OCI-LY7 (cell line): ENCODE data around the gene MPPED2. TPM values are rescaled to one million over a fixed set of nuclear protein-coding genes. Genes with fewer than 3 reads are reported as not detected.
"Not testable (repeated sequence)": the region's sequence is repeated elsewhere in the genome, so short reads cannot be mapped to it uniquely, and the experiment has no call there.

Source experiments
- BruUV-seq: library from RNA; stranded (reverse); fragments of 400-500 nt; replicated peaks from 2 replicates; lab custom pipeline; 2021; lab: Mats Ljungman, UMichigan
- CTCF ChIA-PET: fragments of 300-600 bp; sonication (Branson Sonifier 250); formaldehyde crosslinking; loops from one replicate; lab custom pipeline; 2022; ENCODE audit warnings: antibody characterized with exemption; ENCODE audit not compliant: unreplicated experiment; lab: Charles Lee
- POLR2A ChIA-PET: fragments of 300-600 bp; sonication (Branson Sonifier 250); formaldehyde crosslinking; loops from one replicate; lab custom pipeline; 2022; ENCODE audit warnings: antibody characterized with exemption; lab: Charles Lee
- DNase-seq: peaks from one replicate; pipeline ENCODE4 v3.0.0-alpha.2; 2015; ENCODE audit warnings: low spot score
- H2AFZ ChIP-seq: fragments of 200-600 bp; sonication (generic), shearing (Covaris generic); 2 replicates; pipeline ENCODE4 v1.6.1; 2014; ENCODE audit warnings: mild to moderate bottlenecking, antibody characterized with exemption, low read length, moderate library complexity
- H3K27ac ChIP-seq: fragments of 200-600 bp; sonication (generic); 2 replicates; pipeline ENCODE4 v1.5.1; 2014; ENCODE audit warnings: mixed run types, low read depth, mild to moderate bottlenecking, moderate library complexity, low read length, inconsistent platforms; ENCODE audit not compliant: poor library complexity, severe bottlenecking
- H3K36me3 ChIP-seq: fragments of 200-600 bp; sonication (generic); 2 replicates; pipeline ENCODE4 v1.6.1; 2014; ENCODE audit warnings: mild to moderate bottlenecking, antibody characterized with exemption, low read length, moderate library complexity, mixed read lengths; ENCODE audit not compliant: insufficient read depth
- H3K4me1 ChIP-seq: fragments of 200-600 bp; sonication (generic); 2 replicates; pipeline ENCODE4 v1.5.1; 2014; ENCODE audit warnings: mild to moderate bottlenecking, low read length; ENCODE audit not compliant: insufficient read depth, poor library complexity, severe bottlenecking
- H3K4me2 ChIP-seq: fragments of 200-600 bp; sonication (generic); 2 replicates; pipeline ENCODE4 v1.6.1; 2014; ENCODE audit warnings: mild to moderate bottlenecking, low read length
- H3K4me3 ChIP-seq: fragments of 200-600 bp; sonication (generic); 2 replicates; pipeline ENCODE4 v1.5.1; 2014; ENCODE audit warnings: mild to moderate bottlenecking, low read depth, low read length; ENCODE audit not compliant: poor library complexity, severe bottlenecking
- H3K79me2 ChIP-seq: fragments of 200-600 bp; sonication (generic); 2 replicates; pipeline ENCODE4 v1.6.1; 2016; ENCODE audit warnings: low read depth, mild to moderate bottlenecking, low read length, moderate library complexity, mixed read lengths; ENCODE audit not compliant: insufficient read depth
- H3K9me2 ChIP-seq: fragments of 200-600 bp; sonication (generic); 2 replicates; pipeline ENCODE4 v1.6.1; 2016; ENCODE audit warnings: mild to moderate bottlenecking, low read length, mixed read lengths; ENCODE audit not compliant: insufficient read depth
- H3K9me3 ChIP-seq: fragments of 200-600 bp; sonication (generic); 2 replicates; pipeline ENCODE4 v1.6.1; 2014; ENCODE audit warnings: mild to moderate bottlenecking, mixed run types, low read length, mixed read lengths
- H4K20me1 ChIP-seq: fragments of 200-600 bp; sonication (generic); 2 replicates; pipeline ENCODE4 v1.6.1; 2014; ENCODE audit warnings: mild to moderate bottlenecking, antibody characterized with exemption, low read length, moderate library complexity, mixed read lengths; ENCODE audit not compliant: insufficient read depth
- EZH2phosphoT487 ChIP-seq: fragments of 200-600 bp; sonication (generic); IDR thresholded peaks from 2 replicates; pipeline ENCODE4 v1.6.1; 2018; ENCODE audit warnings: low read depth, borderline replicate concordance, mild to moderate bottlenecking, mixed run types, antibody characterized with exemption, low read length, moderate library complexity, mixed read lengths
- intact Hi-C: fragments of 100-400 bp; cut with micrococcal nuclease; formaldehyde crosslinking; loops from one replicate; pipeline ENCODE4 v1.10.0; 2022; ENCODE audit not compliant: unreplicated experiment
- total RNA-seq, 2 experiments: library from RNA; depleted of rRNA in 1 of 2; stranded (reverse); fragments of >200 nt in 1 of 2; shearing (Covaris generic) in 1 of 2; gene quantifications; 2 replicates each; pipeline ENCODE4 v1.2.3, GENCODE V29; 2014 to 2022
- TF ChIP-seq, protein P1 (sequence below): fragments of 200-600 bp; sonication (generic); conservative IDR thresholded peaks from 2 replicates; pipeline ENCODE4 v1.5.1; 2014; ENCODE audit warnings: mild to moderate bottlenecking, antibody characterized with exemption, low read length, moderate library complexity, mixed read lengths

The MPPED2 gene
- total RNA-seq, 2 experiments from 2014 or later, result not detected

- no peaks in the 10 kb centered on the region for H3K36me3 ChIP-seq
- no peak overlapping the region for H3K4me2 ChIP-seq
- no peak overlapping the region for H2AFZ ChIP-seq
- H3K9me3 ChIP-seq, result no peaks in the 10 kb centered on the region
- no peaks in the 10 kb centered on the region for H3K4me1 ChIP-seq
- no peaks in the 10 kb centered on the region for H4K20me1 ChIP-seq
- intact Hi-C loops, result no loop called here
- H3K4me3 ChIP-seq, result no peak overlapping the region
- TF ChIP-seq, protein P1, sequence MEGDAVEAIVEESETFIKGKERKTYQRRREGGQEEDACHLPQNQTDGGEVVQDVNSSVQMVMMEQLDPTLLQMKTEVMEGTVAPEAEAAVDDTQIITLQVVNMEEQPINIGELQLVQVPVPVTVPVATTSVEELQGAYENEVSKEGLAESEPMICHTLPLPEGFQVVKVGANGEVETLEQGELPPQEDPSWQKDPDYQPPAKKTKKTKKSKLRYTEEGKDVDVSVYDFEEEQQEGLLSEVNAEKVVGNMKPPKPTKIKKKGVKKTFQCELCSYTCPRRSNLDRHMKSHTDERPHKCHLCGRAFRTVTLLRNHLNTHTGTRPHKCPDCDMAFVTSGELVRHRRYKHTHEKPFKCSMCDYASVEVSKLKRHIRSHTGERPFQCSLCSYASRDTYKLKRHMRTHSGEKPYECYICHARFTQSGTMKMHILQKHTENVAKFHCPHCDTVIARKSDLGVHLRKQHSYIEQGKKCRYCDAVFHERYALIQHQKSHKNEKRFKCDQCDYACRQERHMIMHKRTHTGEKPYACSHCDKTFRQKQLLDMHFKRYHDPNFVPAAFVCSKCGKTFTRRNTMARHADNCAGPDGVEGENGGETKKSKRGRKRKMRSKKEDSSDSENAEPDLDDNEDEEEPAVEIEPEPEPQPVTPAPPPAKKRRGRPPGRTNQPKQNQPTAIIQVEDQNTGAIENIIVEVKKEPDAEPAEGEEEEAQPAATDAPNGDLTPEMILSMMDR, result no peak
- TF ChIP-seq EZH2phosphoT487, result no peak
- POLR2A ChIA-PET, result no interaction called here
- no peaks in the 10 kb centered on the region for H3K79me2 ChIP-seq
- H3K27ac ChIP-seq, result no peak overlapping the region
- BruUV-seq, result no TSS peak
- no peaks in the 10 kb centered on the region for H3K9me2 ChIP-seq
- no peak for DNase-seq
- CTCF ChIA-PET, result no interaction called here
Observed at GRCh38 chr11:30559004-30559403, 27.1 kb downstream of the MPPED2 start.

- CTCF ChIA-PET, H3K4me2 ChIP-seq, intact Hi-C loops, H3K27ac ChIP-seq, BruUV-seq, H3K79me2 ChIP-seq, H4K20me1 ChIP-seq, H3K9me3 ChIP-seq, H2AFZ ChIP-seq, H3K36me3 ChIP-seq, H3K4me3 ChIP-seq, DNase-seq, H3K9me2 ChIP-seq, H3K4me1 ChIP-seq, POLR2A ChIA-PET: not testable (repeated sequence)
Observed at GRCh38 chr11:30554587-30554986, 31.6 kb downstream of the MPPED2 start.

DNA sequence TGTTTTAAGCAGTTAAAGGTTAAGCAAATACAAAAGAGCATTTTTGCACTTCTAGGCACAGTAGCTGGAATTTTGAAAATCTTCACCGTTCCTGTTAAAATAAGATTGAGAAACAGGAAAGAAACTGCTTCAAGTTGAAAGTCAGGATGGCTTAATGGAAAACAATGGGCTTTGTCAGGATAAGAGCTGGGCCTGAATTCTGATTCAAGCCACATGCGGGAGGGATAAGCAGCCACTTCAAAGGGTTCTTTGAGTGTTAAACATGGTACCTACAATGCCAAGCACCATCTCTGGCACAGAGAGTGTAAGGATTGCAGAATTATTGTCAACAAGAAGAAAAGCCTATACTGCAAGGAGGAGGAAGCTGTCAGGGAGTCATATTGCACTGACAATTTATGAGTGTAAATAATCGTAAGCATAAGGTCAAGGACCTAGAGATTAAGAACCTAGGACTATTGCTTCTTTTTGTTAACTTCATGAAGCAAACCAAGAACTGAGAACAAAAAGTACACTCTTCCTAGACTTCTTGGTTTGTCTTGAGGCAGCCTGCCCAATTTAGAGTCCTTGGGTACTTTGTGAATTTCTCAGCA, 32.5 kb downstream of the MPPED2 start:
- no peak overlapping the region for H2AFZ ChIP-seq
- BruUV-seq, result no TSS peak
- H3K4me2 ChIP-seq, result no peak overlapping the region
- no peak for TF ChIP-seq EZH2phosphoT487
- TF ChIP-seq, protein P1, result no peak
- CTCF ChIA-PET, result no interaction called here
- H3K36me3 ChIP-seq, result no peaks in the 10 kb centered on the region
- H3K4me1 ChIP-seq, result no peaks in the 10 kb centered on the region
- no peak overlapping the region for H3K27ac ChIP-seq
- H3K4me3 ChIP-seq, result no peak overlapping the region
- POLR2A ChIA-PET, result interaction anchor here (0.7 kb wide), 1 partner anchor 58 kb away, joined by 3 read pairs; no protein-coding TSS in a partner anchor
- no peaks in the 10 kb centered on the region for H3K79me2 ChIP-seq
- DNase-seq, result no peak
- no peaks in the 10 kb centered on the region for H3K9me3 ChIP-seq
- H3K9me2 ChIP-seq, result no peaks in the 10 kb centered on the region
- no peaks in the 10 kb centered on the region for H4K20me1 ChIP-seq
- intact Hi-C loops, result no loop called here
